ENCODE data around the gene SLC22A23.

Gene SLC22A23

GRCh38 chr6:3277851-3278416 lies 178.9 kb downstream of the SLC22A23 start:
- TF ChIP-seq CTCF (conservative IDR thresholded peaks at IDR 0.05; ENCODE audit: low read depth, low read length): no peak
- DNase-seq (ENCODE audit: low read depth): no peak

GRCh38 chr6:3277251-3277650 lies 179.6 kb downstream of the SLC22A23 start:
- no peak for TF ChIP-seq CTCF (conservative IDR thresholded peaks at IDR 0.05; ENCODE audit: low read depth, low read length)
- no peak for DNase-seq (ENCODE audit: low read depth)
- H3K4me3 ChIP-seq (ENCODE audit: low read length): no peak overlapping the region

More at GRCh38 chr6:3277851-3278416, 178.9 kb downstream of the SLC22A23 start:
- H3K4me3 ChIP-seq (ENCODE audit: low read length): no peak overlapping the region

GRCh38 chr6:3276174-3277167 lies 180.4 kb downstream of the SLC22A23 start:
- H3K4me3 ChIP-seq (ENCODE audit: low read length): no peak overlapping the region
- no peak for DNase-seq (ENCODE audit: low read depth)
- no peak for TF ChIP-seq CTCF (conservative IDR thresholded peaks at IDR 0.05; ENCODE audit: low read depth, low read length)

- TF ChIP-seq CTCF (conservative IDR thresholded peaks at IDR 0.05; ENCODE audit: low read depth, low read length): no peak
- no peak overlapping the region for H3K4me3 ChIP-seq (ENCODE audit: low read length)
- no peak for DNase-seq (ENCODE audit: low read depth)
Observed at GRCh38 chr6:3273707-3274521, 182.9 kb downstream of the SLC22A23 start.

- no peak overlapping the region for H3K4me3 ChIP-seq (ENCODE audit: low read length)
- DNase-seq (ENCODE audit: low read depth): no peak
- no peak for TF ChIP-seq CTCF (conservative IDR thresholded peaks at IDR 0.05; ENCODE audit: low read depth, low read length)
Observed at GRCh38 chr6:3272911-3273547, 183.8 kb downstream of the SLC22A23 start.

GRCh38 chr6:3271756-3272155 lies 185.1 kb downstream of the SLC22A23 start:
- no peak for DNase-seq (ENCODE audit: low read depth)
- no peak overlapping the region for H3K4me3 ChIP-seq (ENCODE audit: low read length)
- TF ChIP-seq CTCF (conservative IDR thresholded peaks at IDR 0.05; ENCODE audit: low read depth, low read length): no peak

Measured in retinal pigment epithelial cell (primary cell).